ENCODE data around the gene LAMC3. TPM values are rescaled to one million over a fixed set of nuclear protein-coding genes. Genes with fewer than 3 reads are reported as not detected.

LAMC3 gene
- total and polyA plus RNA-seq, 9 of the 15 experiments (the other 6 are each of a cell fraction or from before 2014, with no cell fraction given): 0.10 TPM; not detected in 8

DNA sequence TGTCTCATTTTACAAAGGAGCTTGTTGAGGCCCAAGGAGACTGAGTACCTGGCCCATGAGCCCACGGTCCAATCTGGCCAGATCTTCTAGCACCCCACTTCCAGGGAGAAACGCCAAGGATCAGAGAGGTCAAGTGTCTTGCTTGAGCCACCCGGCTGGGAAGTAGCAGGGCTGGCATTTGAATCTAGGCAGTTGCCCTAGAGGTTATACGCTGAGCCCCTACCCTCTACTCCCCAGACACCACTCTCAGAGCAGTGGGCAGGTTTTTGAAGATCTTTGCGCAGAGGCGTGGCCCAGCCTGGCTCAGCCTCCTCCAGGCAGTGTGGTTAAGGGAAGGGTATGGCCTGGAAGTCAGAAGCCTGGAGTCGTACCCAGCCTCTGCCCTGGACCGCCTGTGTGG, 110.6 kb downstream of the LAMC3 start:
- WGBS (ENCODE audit: insufficient coverage, low coverage, missing lambda C conversion rate): 12% methylated on average over 8 of the region's 8 CpGs
- TF ChIP-seq, protein P1, sequence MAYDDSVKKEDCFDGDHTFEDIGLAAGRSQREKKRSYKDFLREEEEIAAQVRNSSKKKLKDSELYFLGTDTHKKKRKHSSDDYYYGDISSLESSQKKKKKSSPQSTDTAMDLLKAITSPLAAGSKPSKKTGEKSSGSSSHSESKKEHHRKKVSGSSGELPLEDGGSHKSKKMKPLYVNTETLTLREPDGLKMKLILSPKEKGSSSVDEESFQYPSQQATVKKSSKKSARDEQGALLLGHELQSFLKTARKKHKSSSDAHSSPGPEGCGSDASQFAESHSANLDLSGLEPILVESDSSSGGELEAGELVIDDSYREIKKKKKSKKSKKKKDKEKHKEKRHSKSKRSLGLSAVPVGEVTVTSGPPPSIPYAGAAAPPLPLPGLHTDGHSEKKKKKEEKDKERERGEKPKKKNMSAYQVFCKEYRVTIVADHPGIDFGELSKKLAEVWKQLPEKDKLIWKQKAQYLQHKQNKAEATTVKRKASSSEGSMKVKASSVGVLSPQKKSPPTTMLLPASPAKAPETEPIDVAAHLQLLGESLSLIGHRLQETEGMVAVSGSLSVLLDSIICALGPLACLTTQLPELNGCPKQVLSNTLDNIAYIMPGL (CRISPR knock-in tag; IDR thresholded peaks at IDR 0.05): peak; percentile 40; the same call in 1 of the 2 replicates
- TF ChIP-seq TEAD4 (IDR thresholded peaks at IDR 0.05; ENCODE audit: low read length) (no peak), TEAD4 (CRISPR knock-in tag; IDR thresholded peaks at IDR 0.05; ENCODE audit: borderline replicate concordance) (no peak), HMG20A (CRISPR knock-in tag; conservative IDR thresholded peaks at IDR 0.05) (no peak), ESRRA (IDR thresholded peaks at IDR 0.05; ENCODE audit: borderline replicate concordance, low read depth) (no peak), MAZ (CRISPR knock-in tag; conservative IDR thresholded peaks at IDR 0.05 in 1 of 2, IDR thresholded peaks at IDR 0.05 in 1 of 2) (no peak), NR2C2 (CRISPR knock-in tag; IDR thresholded peaks at IDR 0.05) (no peak), NR2C2 (tag; IDR thresholded peaks at IDR 0.05) (no peak)
- TF ChIP-seq, protein P2, sequence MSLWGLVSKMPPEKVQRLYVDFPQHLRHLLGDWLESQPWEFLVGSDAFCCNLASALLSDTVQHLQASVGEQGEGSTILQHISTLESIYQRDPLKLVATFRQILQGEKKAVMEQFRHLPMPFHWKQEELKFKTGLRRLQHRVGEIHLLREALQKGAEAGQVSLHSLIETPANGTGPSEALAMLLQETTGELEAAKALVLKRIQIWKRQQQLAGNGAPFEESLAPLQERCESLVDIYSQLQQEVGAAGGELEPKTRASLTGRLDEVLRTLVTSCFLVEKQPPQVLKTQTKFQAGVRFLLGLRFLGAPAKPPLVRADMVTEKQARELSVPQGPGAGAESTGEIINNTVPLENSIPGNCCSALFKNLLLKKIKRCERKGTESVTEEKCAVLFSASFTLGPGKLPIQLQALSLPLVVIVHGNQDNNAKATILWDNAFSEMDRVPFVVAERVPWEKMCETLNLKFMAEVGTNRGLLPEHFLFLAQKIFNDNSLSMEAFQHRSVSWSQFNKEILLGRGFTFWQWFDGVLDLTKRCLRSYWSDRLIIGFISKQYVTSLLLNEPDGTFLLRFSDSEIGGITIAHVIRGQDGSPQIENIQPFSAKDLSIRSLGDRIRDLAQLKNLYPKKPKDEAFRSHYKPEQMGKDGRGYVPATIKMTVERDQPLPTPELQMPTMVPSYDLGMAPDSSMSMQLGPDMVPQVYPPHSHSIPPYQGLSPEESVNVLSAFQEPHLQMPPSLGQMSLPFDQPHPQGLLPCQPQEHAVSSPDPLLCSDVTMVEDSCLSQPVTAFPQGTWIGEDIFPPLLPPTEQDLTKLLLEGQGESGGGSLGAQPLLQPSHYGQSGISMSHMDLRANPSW (CRISPR knock-in tag; IDR thresholded peaks at IDR 0.05): peak; percentile 78
- TF ChIP-seq, protein P3, sequence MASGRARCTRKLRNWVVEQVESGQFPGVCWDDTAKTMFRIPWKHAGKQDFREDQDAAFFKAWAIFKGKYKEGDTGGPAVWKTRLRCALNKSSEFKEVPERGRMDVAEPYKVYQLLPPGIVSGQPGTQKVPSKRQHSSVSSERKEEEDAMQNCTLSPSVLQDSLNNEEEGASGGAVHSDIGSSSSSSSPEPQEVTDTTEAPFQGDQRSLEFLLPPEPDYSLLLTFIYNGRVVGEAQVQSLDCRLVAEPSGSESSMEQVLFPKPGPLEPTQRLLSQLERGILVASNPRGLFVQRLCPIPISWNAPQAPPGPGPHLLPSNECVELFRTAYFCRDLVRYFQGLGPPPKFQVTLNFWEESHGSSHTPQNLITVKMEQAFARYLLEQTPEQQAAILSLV (tag; IDR thresholded peaks at IDR 0.05): no peak
- TF ChIP-seq, protein P4, sequence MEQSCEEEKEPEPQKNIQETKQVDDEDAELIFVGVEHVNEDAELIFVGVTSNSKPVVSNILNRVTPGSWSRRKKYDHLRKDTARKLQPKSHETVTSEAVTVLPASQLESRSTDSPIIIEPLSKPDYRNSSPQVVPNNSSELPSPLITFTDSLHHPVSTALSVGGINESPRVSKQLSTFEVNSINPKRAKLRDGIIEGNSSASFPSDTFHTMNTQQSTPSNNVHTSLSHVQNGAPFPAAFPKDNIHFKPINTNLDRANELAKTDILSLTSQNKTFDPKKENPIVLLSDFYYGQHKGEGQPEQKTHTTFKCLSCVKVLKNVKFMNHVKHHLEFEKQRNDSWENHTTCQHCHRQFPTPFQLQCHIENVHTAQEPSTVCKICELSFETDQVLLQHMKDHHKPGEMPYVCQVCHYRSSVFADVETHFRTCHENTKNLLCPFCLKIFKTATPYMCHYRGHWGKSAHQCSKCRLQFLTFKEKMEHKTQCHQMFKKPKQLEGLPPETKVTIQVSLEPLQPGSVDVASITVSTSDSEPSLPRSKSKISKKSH (CRISPR knock-in tag; IDR thresholded peaks at IDR 0.05): no peak
- TF ChIP-seq, protein P5, sequence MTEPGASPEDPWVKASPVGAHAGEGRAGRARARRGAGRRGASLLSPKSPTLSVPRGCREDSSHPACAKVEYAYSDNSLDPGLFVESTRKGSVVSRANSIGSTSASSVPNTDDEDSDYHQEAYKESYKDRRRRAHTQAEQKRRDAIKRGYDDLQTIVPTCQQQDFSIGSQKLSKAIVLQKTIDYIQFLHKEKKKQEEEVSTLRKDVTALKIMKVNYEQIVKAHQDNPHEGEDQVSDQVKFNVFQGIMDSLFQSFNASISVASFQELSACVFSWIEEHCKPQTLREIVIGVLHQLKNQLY (CRISPR knock-in tag; conservative IDR thresholded peaks at IDR 0.05): peak in 1 of 2 experiments; percentile 88; a peak in 1 of 4 replicates
- ATAC-seq (peak; percentile 6), DNase-seq (ENCODE audit: extremely low read depth in 1 of 4, low spot score in 3 of 4) (peak in 2 of 4 experiments; percentile 61 to 66), FAIRE-seq (no peak)
- H4K20me1 ChIP-seq (replicated peaks; ENCODE audit: control insufficient read depth, insufficient read depth, low read length): peaks cover 12% of the 10 kb centered on the region
- peaks cover 62 to 70% of the 10 kb centered on the region in 2 experiments for H3K27me3 ChIP-seq (ENCODE audit: control insufficient read depth in 2 of 2, insufficient read depth in 2 of 2, low read length in 2 of 2)
- ChIA-PET CTCF (ENCODE audit: low intra/inter-chr PET ratio) (no interaction called here), POLR2A (interaction anchor here (75.1 kb wide), 1 partner anchor 51 kb away, joined by 3336 read pairs; the partner anchor contains the start of gene AIF1L)
- no peaks in the 10 kb centered on the region for H3K9me1 ChIP-seq (ENCODE audit: control insufficient read depth, insufficient read depth, low read length)
- H3K27ac ChIP-seq (ENCODE audit: extremely low read depth, low read depth, low read length): no peak overlapping the region
- peak overlapping the region in 1 of 2 experiments; percentile 62; a peak in 1 of 4 replicates for H3K9ac ChIP-seq (ENCODE audit: insufficient read depth in 1 of 2, low read depth in 2 of 2, low read length in 2 of 2)
- no peaks in the 10 kb centered on the region for H3K9me3 ChIP-seq (replicated peaks; ENCODE audit: control insufficient read depth, insufficient read depth, low read depth, low read length)
- no peaks in the 10 kb centered on the region for H3K36me3 ChIP-seq (ENCODE audit: control insufficient read depth, insufficient read depth, low read length)
- in situ Hi-C loops (cut with MboI) (no loop called here), intact Hi-C loops (cut with micrococcal nuclease) (no loop called here)
- peaks cover 4 to 10% of the 10 kb centered on the region in 2 experiments; a peak in 3 of 5 replicates for H3K4me1 ChIP-seq (replicated peaks in 1 of 2; ENCODE audit: control insufficient read depth in 2 of 2, insufficient read depth in 2 of 2, low read length in 2 of 2)
- H3K4me3 ChIP-seq: no peak overlapping the region
- no TSS peak for BruUV-seq (replicated peaks)
- no peak overlapping the region for H2AFZ ChIP-seq (ENCODE audit: low read depth, low read length)
- H3K4me2 ChIP-seq (ENCODE audit: insufficient read depth, low read length): no peak overlapping the region
- H3K79me2 ChIP-seq (ENCODE audit: control insufficient read depth, insufficient read depth, low read length): peaks cover 1% of the 10 kb centered on the region; the same call in 2 of the 3 replicates

Data from K562 (cell line).